Stimulated activated naive CD8-positive, alpha-beta T cell treated with anti-CD3 and anti-CD28 coated beads, Interleukin-15, Interleukin-2, amounts not matched to agents 100 U/mL and 50 U/mL, for 24 hours (primary cell): ENCODE data around the gene KRTAP12-4.
A peak's percentile ranks its signal among the peaks of the same experiment; 100 is the strongest.
"Not testable (repeated sequence)": the region's sequence is repeated elsewhere in the genome, so short reads cannot be mapped to it uniquely, and the experiment has no call there.

Experiments
- ATAC-seq: fragments of 150-1000 bp; cut with Tn5 transposase; one replicate; pipeline ENCODE4 v1.10.0; 2021
- DNase-seq: peaks from one replicate; pipeline ENCODE4 v3.0.0; 2021

The KRTAP12-4 gene

DNA sequence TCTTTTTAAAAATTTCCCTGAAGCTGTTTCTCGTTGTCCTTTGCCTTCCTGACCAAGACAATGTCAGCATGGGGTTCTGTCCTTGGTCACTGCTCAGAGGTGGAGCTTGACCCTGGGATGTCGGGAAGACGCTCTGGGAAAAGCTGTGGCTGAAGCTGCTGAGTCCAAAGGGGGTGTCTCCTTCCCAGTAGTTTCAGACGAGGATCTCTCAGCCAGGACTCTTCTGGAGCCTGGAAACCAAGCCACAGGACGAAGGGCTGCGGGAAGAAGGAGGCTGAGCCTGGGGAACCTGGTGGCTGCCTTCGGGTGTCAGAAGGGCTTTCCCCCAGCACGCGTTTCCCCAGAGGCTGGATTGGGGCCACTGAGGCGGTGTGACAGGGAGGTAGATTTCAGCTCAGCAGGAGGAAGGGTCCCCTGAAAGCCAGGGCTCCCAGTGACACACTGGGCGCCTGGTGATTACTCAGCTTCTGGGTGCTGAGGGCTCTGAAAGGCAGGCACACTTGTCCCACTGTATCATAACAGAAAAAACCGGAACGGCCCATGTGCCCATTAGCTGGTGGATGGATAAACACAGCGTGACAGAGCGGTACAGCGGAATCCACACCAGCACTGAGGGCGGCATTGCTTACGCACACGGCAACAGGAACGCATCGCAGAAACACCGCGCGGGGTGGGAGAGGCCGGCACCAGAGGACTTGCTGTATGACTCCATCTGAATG is 32.5 kb upstream of the KRTAP12-4 start:
- DNase-seq (no peak), ATAC-seq (no peak)

DNA sequence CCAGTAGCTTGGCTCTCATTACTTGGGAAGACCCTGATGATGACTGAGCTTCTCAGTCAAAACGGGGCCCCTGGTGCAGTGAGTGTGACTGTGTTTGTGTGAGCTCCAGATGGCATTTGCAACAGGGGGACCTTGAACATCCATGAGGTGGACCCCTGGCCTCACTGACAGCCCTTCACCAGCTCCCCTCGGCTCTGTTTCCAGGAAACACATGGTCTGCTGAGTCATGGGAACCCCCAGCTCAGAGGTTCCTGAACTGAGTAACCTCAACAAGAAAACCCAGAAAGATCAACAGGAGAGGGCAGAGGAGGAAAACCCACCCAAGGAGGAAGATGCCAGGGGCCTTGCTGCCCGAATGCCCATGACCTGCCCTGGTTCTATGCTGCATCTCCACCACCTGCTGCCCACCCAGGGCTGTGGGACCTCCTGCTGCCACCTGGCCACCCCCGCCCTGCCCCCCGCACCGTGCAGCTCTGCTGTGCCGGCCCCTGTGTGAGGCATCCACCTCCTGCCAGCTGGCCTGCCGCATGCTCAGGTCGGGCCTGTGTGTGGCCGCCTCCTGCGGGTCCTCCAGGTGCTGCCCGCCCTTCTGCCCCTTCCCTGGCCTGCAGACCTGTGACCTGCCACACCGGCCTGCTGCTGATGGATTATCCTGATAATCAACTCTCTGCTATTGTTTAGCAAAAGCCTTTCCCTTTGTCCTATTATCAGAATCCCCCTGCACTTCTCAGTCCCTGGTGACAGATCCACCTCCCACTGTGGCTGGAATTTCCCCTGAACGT is 31.7 kb upstream of the KRTAP12-4 start:
- DNase-seq (no peak), ATAC-seq (peak; percentile 58)

DNA sequence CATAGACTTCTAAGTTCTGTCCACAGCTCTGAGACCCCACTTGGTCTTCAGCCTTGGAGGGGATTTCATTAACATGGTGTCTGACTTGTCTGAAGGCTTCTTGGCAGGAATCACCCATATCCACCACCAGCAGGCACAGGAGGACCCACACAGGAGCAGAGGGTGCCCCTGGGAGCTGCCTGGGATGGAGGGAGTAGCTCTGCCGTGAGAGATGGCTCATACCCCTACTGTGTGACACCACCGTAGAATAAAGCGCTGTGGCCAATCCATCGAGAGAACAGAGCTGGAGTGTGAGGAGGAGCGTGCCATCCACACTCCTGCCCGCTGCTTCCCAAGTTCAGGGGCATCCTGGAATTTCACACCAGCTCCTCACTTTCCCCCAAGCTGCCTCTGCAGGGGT is 30.6 kb upstream of the KRTAP12-4 start:
- not testable (repeated sequence) for DNase-seq, ATAC-seq

DNA sequence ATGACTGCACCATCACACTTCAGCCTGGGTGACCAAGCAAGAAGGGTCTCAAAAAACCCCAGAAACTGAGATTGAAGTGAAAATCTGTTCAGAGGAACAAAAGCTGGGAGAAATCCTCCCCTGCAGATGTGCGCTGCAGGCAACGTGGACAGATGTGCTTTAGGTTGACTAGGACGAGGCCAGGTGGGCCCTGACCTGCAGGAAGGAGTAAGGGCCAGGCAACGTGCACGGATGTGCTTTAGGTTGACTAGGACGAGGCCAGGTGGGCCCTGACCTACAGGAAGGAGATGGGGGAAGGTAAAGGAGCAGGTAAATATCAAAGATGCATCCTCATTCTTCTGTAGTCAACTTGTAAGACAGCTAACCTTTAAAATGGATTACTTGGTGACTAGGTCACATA is 30.0 kb upstream of the KRTAP12-4 start:
- ATAC-seq = no peak

DNA sequence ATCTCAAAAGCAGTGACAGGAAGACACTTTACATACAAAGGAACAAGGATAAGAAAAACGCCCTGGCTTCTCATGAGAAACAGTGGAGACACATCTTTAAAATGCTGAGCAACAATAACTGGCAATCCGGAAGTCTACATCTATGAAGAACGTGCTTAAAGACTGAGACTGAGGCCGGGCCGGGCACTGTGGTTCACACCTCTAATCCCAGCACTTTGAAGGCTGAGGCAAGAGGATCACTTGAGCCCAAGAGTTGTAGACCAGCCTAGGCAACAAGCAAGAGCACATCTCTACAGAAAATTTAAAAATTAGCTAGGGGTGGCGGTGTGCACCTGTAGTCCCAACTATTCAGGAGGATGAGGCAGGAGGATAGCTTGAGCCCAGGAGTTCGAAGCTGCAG is 29.6 kb upstream of the KRTAP12-4 start:
- ATAC-seq (no peak), DNase-seq (no peak)

More for the DNA sequence above, 30.0 kb upstream of the KRTAP12-4 start:
- no peak for DNase-seq

DNA sequence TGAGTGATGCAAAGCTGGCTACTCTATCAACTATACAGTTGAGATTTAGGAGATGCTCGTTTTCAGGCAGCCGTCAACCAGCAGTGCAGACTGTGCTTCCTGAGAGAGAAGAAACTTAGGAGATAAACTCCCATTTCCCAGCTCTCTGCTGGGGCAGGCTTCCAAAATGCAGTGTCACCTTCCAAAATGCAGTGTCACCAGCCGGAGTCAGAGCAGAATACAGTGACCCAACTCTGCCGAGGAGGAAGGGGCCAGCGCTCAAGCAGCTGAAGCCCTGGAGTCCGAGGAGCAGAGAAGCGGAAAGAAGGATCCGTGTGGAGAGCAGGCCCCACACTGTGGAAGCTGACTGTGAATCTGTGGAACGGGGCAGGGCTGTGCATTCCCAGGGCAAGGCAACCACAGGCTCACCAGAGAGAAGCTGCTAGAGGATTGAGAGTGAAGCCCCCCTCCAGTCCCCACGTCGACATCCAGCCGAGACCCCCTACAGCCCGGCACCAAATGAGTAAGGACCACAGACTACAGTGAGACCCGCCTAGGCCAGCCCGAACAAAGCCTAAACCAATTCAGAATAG is 28.2 kb upstream of the KRTAP12-4 start:
- no peak for DNase-seq
- ATAC-seq = no peak

DNA sequence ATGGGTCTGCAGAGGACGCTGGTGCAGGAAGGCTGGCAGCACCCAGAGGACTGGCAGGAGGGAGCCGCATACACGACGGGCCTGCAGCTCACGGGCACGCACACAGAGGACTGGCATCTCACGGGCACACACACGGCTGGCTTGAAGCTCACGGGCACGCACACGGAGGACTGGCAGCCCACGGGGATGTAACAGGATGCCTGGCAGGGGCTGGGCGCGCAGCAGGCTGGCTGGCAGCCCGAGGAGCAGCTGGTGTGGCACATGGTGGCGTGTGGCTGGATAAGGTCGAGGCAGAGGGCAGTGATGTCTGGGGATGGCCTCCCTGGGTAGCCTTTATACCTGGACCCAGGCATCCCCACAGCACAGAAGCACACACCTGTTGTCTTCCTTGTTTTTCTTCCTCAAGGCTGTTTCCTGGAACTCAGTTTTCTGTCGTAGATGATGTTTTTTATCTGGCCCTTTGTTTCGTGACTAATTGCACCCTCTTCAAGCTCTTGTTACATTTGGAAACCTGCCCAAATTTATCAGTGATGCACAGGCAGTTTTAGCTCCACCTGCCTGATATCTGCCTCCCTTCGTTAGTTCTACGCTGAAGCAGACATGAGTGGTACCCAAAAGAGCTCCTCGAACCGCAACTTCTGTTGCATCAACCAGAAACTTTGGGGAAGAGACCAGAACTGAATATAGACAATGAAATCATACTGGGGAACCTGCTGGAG is 27.6 kb upstream of the KRTAP12-4 start, which contains the start of gene KRTAP12-1:
Gene KRTAP12-1, minus strand, starts transcription at position 303 of the 719 bp plus-strand sequence. Its CDS starts 40 bp downstream, at position 263.
- ATAC-seq (no peak), DNase-seq (no peak)

DNA sequence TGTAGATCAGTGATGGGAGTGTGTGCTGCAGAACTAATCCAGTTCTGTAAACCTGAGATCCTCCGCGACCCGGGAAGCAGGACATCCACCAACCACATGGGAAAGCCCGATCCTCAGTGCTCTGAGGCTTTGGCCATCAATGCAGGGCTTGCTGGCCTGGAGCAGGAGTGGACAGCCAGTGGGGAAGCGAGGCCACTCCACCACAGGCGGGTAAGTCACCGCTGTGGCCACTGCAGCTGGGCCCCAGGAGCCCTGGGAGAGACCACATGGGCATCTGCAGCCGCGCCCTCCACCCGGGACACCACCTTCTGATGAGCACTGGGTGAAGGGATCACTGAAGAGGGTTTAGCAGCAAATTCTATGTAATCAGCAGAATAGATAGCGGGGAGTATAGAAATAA is 26.7 kb upstream of the KRTAP12-4 start:
- no peak for ATAC-seq
- DNase-seq = no peak

DNA sequence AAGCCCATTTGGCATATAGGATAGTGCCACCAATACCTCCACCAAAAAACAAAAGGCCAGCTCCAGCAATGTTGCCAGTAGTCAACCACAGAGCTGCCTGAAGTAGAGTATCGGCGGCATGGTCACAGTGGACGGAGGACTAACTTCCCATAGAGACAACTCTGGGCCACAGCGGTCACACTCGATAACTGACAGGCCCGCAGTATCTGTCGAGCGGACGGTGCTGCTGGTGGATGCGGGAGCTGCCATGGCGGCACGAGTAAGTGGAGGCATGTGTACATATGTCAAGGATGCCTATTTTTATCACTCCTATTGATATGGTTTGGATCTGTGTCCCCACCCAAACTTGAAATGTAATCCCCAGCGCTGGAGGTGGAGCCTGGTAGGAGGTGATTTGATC is 23.4 kb upstream of the KRTAP12-4 start:
- no peak for DNase-seq
- no peak for ATAC-seq

DNA sequence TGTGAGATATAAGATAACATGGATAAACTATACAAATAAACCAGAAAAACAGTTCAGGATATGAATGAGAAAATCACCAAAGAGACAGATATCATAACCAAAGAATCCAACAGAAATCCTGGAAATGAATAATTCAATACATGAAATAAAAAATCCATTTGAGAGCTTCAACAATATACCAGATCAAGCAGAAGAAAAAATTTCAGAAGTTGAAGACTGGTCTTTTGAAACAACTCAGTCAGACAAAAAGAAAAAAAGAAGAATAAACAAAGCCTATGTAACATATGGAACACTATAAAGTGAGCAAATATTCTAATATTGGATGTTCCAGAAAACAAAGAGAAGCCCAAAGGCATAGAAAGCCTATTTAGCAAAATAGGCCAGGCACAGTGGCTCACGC is 17.5 kb upstream of the KRTAP12-4 start:
- DNase-seq = no peak
- no peak for ATAC-seq

DNA sequence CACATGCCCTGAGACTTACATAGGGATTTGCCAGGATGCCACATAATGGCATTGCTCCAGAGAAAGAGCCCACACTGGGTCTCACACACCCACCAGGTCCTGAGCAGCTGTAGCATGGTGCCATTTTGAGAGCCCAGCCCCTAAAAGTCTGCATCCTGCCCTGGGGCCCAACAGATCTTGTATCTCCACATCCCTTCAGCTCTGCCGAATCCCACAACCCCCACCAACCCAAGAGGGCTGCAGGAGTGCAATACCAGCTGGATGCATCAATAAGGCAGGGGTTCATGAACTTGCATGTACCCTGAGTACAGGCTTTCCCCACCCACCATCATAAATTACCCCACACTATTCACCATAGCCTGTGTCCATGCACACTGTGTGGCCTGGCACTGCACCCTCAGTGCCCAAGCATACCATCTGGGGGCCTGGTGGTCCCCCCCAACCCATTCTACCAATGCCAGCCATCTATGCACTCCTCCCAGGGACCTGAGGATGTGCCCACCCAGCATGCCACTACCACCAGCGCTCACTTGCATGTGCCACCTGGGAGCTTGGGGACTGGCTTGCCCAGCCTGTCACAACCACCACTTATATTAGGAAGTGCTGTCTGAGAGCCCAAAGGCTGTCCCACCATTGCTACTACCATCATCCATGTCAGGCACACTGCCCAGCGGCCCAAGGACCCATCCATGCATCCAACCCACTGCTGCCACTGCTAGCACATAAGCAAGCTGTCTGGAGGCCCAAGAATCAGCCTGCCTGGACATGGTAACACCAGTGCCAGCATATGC is 16.4 kb upstream of the KRTAP12-4 start:
- ATAC-seq (no peak), DNase-seq (no peak)

DNA sequence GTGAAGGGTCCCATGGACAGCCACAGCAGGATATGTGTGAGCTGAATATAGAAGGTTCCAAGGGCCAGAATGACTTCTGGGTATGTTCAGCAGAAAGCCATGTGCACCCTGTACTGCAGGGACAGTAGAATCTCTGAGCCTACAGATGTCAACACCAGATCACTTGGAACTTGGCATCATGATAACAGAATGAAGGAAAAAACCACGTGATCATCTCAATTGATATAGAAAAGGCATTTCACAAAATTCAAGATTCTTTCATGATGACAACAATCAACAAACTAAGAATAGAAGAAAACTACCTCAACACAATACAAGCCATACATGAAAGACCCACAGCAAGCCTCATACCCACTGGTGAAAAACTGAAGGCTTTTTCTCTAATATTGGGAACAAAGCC is 13.2 kb upstream of the KRTAP12-4 start:
- DNase-seq = no peak
- ATAC-seq = no peak

DNA sequence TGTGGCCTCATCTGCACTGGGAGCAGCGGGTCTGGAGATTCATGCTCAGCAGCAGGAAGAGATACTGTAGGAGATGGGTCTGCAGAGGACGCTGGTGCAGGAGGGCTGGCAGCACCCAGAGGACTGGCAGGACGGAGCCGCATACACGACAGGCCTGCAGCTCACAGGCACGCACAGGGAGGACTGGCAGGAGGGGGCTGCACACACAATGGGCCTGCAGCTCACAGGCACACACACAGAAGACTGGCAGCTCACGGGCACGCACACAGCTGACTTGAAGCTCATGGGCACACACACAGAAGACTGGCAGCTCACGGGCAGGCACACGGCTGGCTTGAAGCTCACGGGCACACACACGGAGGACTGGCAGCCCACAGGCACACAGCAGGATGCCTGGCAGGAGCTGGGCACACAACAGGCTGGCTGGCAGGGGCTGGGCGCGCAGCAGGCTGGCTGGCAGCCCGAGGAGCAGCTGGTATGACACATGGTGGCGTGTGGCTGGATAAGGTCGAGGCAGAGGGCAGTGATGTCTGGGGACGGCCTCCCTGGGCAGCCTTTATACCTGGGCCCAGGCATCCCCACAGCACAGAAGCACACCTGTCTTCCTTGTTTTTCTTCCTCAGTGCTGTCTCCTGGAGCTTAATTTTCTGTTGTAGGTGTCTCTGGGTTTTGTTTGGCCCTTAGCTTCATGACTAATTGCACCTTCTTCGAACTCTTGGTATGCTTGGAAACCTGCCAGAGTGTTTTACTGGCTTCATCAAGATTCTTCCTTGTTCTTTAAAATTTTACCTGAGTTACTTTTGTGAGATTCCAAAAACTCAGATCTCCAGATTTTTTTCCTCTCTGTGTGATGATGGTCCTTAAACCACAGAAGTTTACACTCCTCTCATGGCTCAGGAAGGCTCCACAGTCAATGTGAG is 12.2 kb upstream of the KRTAP12-4 start, which contains the start of gene KRTAP12-2:
Gene KRTAP12-2, minus strand, starts transcription at position 527 of the 920 bp plus-strand sequence. Its CDS starts 41 bp downstream, at position 486.
- no peak for DNase-seq
- no peak for ATAC-seq

DNA sequence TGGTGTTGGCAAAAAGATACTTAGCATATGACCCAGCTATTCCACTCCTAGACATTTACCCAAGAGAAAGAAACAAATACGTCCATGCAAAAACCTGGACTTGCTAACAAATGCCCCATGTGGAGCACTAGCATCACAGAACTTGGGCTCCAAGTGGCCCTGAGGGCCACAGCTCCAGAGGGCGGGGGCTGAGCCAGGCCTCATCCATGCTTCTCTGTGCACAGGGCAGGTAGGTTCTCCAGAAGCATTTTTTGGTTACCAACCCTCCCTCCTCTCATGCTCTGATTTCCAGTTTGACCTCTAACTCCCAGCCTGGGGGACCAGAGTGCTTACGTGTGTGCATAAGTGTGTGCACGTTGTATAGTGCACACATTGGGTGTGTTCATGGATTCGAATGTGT is 10.2 kb upstream of the KRTAP12-4 start:
- ATAC-seq (no peak), DNase-seq (no peak)

DNA sequence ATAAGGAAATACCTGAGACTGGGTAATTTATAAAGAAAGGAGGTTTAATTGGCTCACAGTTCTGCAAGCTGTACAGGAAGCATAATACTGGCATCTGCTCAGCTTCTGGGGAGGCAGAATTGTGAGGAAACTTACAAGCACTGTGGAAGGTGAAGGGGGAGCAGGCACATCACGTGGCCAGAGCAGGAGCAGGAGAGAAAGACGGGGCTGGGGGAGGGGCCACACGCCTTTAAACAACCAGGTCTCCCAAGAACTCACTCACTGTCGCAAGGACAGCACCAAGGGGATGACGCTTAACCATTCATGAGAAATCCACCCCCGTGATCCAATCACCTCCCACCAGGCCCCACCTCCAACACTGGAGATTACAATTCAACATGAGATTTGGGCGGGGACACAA is 7.1 kb upstream of the KRTAP12-4 start:
- DNase-seq = not testable (repeated sequence)

DNA sequence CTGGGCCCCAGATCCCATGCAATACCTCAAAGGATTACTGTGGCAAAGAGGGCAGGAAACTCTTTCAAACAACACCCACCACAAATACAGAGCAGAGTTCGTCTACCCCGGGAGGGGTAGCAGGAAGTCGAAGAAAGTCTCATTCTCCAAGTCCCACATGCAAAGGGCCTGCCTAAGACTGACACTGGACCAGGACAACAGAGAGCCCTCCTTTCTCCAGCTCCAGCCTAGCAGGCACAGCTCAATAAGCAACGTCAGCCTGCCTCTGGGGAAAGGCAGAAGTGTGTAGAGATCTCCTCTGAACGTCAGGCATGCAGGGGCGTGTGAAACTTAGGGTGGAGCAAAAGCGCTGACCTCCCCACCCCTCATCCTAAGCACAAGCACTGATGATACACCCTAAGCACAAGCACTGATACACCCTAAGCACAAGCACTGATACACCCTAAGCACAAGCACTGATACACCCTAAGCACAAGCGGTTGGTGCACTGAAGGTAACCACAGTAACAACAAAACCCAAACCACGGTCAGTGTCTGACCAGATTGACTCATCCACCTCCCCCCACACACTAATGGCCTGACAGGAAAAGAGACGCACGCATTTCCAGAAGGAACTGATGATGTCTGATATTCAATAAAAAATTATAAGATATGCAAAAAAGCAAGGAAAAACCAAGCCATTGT is 4.6 kb upstream of the KRTAP12-4 start:
- no peak for DNase-seq
- peak; percentile 10 for ATAC-seq

More for the DNA sequence above, 7.1 kb upstream of the KRTAP12-4 start:
- ATAC-seq = not testable (repeated sequence)

DNA sequence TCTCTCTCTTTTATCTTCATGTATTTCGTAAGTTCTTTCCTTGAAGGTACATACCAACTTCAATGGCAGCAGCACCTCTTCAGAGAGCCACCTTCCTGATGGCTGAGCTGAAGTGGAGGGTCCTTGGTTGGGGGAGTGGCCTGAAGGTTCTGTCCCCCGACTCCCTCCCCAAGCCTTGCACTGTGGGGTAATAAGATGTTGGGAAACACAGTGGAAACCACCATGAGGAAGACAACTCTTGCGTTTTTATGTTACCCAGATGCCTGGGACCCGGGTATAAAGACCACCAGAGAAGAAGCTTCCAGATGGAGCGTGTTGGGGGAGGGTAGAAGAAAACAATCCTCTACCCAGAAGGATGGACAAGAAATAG is 4.1 kb upstream of the KRTAP12-4 start:
- no peak for ATAC-seq
- no peak for DNase-seq

DNA sequence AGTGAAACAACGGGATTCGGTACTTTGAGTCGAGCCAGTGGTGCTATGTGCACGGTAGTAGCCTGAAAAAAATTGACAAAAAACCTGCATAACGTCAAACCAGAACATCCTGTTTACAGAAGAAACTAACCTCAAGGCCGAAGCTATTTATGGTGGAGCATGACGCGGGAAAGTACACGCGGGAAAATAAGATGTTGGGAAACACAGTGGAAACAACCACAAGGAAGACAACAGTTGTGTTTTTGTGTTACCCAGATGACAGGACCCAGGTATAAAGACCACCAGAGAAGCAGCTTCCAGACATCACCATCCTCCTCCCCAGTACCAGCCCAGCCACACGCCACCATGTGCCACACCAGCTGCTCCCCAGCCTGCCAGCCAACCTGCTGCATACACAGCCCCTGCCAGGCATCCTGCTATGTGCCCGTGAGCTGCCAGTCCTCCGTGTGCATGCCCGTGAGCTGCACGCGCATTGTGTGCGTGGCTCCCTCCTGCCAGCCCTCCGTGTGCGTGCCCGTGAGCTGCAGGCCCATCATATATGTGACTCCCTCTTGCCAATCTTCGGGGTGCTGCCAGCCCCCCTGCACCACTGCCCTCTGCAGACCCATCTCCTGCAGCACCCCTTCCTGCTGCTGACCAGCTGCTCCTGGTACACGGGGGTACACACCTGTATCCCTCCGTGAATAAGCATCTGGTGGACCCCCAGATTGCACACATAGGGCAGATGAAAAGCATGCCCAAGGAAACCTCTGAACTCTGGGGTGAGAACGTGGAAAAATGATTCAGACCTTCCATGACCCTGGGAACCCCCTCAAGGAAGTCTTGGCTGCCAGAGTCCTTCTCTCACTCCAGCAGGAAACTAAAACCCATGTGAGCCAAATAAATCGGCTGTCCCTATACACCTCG is 3.4 kb upstream of the KRTAP12-4 start, which contains the start of gene KRTAP12-3:
Gene KRTAP12-3, plus strand, starts transcription at position 298 of the 906 bp plus-strand sequence. Its CDS starts 48 bp downstream, at position 346.
- DNase-seq (peak; percentile 21), ATAC-seq (peak; percentile 30)

DNA sequence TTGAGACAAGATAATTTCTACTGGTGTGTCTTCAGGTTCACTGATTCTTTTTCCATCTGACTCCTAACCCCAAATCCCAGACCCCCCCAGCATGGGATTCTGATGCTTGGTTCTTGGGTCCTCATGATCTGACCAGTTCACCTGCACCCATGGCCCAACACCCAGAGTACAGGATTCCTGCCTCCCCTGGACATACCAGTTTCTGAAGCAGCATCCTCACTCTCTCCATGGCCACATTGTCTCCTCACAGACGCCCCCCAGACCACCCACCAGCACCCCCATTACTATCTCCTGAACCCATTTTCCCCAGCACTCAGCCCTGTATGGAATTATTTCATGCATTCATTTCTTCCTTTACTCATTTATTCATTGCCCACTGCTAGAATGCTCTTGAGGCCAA is 2.4 kb upstream of the KRTAP12-4 start:
- no peak for DNase-seq
- no peak for ATAC-seq
